CD4-positive, alpha-beta T cell treated with Interferon alpha-2 for 1 hour (primary cell): ENCODE data around the gene SFT2D3.

Experiments
- DNase-seq, 2 donors: peaks; one replicate each; pipeline ENCODE4 v3.0.0-alpha.2; 2020 to 2022

The SFT2D3 gene

DNA sequence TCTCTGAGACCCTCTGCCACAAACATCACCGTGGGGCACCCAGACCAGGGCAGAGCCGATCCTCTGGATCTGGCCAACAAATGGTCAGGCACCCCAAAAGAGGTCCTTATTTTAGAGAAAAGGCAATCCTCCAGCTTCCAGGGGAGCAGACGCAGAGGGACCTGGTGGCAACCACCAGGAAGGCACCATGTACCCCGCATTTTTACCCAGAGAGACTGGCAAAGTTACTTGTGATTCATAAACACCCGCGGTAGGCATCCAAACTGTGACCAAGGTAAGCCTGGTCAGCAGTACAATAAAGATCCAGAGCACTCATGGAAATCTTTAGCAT, 36.4 kb upstream of the SFT2D3 start:
- DNase-seq: no peak

DNA sequence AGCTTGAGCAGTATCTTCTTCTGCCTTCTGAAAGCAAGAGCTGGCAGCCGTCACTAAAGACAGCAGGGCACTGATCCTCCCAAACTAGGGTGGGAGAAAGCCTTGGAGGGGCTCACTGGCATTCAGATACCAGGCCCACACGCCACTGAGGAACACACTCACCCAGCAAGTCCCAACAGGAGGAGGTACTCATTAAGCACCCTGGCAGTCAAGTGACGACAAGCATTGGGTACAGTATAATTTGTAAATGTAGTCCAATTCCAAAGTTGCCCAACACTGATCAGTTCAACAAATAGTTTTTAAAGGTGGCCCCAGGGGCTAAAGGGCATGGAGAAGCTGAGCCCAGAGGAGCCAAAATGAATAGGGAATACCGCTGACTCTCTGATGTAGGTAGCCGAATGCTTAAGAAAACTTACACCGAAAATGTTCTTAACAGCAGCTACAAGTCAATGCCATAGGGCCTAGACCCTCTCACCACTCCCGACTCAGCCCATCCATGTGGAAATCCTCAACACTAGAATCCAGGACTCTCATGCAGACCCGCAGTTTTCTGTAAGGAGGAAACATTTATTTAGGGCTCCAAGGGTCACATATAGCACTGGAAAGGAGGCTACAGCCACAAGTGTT, 35.9 kb upstream of the SFT2D3 start:
- no peak for DNase-seq

DNA sequence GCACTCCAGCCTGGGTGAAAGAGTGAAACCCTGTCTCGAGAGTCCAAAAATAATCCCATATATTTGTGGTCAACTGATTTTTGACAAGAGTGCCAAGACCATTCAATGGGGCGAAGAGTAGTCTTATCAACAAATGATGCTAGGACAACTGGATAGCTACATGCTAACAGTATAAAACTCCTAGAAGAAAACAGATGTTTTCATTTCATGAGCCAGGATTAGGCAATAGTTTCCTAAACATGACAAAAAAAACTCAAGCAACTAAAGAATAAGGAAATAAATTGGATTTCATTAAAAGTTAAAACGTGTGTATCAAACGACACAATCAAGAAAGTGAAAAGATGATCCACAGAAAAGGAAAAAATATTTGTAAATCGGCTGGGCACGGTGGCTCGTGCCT, 32.2 kb upstream of the SFT2D3 start:
- no peak for DNase-seq

DNA sequence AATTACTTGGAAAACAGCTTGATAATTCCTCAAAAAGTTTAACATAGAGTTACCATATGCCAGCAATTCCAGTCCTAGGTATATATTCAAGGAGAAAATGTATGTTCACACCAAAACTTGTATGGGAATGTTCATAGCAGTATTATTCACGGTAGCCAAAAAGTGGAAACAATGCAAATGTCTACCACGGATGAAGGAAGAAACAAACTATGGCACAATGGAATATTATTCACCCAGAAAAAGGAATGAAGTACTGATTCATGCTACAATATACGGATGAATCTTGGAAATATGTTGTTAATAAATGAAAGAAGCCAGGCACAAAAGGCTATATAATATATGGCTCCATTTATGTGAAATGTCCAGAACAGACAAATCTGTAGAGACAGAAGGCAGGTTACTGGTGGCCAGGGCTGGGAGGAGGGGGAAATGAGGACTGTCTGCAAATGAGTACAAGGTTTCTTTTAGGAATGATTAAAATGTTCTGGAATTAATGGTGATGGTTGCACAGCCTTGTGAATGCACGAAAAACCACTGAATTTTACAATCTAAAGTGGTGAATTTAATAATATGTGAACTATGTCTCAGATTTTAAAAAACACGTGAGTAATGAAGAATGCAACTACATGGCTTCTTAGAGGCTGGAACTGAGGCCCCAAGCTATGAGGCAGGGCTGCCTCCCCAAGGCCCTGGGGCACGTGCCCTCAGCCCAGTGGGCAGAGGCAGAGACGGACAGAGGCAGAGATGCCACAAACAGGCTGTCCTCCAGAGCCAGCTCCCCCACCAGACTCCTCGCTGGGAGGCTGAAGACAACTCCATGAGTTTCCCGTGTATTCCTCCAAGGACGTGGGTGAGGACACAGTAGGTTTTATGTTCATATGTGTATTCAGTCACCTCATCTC, 31.0 kb upstream of the SFT2D3 start:
- no peak for DNase-seq

DNA sequence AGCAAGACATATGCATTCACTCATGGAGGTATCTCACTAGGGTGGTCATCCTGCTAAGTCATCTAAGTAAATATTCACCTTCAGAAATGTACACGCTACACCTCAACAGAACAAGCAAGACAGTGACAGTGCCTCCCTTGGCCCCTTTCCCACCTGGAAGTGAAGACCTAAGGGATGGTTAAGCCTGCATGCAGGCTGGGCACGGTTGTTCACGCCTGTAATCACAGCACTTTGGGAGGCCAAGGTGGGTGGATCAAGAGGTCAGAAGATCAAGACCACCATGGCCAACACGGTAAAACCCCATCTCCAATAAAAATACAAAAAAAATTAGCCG, 30.4 kb upstream of the SFT2D3 start:
- DNase-seq: no peak

DNA sequence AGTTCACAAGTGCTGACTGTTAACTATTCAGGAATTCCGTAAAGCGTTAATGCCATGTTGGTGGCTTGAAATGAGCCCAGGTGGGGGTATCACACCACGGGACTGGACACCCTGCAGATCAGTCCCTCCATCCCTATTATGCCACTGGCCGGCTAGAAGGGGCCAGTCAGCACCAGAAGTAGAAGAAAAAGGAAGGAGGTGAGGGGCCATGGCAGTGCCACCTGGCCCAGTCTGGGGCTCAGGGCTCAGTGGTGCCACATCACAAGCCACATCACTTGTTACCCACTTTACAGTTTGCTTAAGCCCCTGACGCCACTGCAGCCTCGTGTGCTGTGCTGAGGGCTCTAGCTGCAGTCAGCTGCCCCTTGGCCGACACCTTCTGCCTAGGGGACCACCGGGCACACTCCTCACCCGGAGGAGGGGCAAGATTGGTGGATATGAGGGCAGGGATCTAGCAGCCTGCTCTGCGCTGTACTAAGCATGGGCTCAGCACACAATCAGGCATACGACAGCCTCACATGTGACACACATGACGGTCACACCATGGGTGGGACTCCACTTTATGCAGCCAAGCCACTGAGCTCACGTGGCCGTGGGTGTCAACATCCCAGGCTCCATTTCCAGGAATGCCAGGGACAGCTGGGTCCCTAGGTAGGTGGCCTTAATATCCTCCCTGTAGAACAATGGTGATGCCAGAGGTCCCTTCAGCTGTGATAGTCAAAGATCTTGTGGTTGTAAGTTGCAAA, 29.6 kb upstream of the SFT2D3 start:
- no peak for DNase-seq

DNA sequence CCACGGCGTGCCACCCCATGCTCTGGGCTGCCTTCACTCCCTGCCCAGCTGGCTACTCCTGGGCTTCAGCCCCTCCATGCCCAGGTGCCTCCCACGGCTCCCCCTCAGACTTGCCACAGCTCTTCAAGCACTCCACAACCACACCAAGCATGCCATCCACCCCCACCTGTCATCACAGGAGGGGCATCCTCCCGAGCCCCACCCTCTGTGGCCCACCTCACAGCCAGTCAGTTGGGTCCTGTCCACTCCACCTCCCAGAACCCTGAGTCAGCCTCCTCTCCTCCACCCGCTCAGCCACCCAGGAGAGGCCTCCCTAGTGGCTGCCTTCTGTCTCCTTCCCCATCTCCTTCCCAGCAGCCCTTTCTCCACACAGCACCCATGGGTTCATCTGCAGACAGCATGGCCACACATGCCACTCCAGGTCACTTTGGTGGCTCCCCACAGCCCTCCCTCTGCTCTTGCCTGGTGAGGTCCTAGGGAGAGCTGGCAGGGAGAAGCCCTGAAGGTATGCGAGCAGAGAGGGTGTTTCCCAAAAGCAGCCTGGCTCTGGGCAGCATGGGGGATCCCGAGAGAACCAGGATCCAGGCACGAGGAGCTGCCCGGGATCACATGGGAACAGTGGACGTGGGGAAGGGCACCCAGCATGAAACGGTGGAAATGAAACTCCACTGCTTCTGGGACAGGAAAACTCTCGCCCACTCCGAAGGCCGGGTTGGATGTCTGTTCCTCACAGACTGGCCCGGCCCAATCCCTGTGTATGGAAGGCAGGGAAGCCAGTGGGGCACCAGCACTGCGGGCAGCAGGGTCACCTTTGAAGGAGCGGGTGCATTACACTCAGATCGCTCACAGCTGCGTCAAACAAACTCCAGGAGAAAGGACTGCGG, 28.7 kb upstream of the SFT2D3 start:
- no peak for DNase-seq

DNA sequence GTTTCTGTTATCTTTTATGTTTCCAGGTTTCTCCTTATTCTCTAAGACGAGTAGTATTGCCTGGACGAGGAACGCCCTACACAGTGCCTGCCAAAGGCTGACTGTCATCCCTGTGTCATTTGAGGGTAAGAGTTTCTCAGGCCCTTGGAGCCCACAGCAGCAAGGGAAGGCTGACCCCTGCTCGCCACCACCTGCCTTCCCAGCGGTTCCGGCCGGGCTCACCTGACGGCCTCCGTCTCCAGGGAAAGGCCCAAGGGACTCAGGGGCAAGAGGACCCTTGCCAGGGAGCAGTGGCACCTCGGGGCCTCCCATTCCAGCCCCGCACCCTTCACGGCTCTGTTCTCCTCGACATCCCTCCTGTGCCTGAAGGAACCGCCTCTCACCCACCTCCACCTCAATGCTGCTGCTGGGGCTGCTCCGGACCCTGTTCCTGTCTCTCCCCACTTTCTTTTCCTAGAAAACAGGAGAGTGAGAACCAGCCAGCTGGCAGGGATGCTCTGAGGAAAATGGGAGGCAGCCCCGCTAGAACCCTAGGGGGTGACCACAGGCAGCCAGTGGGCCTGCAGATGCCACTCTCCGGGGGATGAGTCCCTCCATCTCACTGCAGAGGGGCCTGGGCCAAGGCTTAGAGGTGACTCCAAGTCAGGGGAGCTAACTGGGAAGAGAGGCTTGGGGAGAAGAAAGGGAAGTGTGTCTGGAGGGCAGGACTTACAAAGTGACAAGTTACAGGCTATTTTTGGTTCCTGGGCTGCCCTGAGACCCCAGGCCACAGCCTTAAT, 27.8 kb upstream of the SFT2D3 start:
- no peak for DNase-seq

DNA sequence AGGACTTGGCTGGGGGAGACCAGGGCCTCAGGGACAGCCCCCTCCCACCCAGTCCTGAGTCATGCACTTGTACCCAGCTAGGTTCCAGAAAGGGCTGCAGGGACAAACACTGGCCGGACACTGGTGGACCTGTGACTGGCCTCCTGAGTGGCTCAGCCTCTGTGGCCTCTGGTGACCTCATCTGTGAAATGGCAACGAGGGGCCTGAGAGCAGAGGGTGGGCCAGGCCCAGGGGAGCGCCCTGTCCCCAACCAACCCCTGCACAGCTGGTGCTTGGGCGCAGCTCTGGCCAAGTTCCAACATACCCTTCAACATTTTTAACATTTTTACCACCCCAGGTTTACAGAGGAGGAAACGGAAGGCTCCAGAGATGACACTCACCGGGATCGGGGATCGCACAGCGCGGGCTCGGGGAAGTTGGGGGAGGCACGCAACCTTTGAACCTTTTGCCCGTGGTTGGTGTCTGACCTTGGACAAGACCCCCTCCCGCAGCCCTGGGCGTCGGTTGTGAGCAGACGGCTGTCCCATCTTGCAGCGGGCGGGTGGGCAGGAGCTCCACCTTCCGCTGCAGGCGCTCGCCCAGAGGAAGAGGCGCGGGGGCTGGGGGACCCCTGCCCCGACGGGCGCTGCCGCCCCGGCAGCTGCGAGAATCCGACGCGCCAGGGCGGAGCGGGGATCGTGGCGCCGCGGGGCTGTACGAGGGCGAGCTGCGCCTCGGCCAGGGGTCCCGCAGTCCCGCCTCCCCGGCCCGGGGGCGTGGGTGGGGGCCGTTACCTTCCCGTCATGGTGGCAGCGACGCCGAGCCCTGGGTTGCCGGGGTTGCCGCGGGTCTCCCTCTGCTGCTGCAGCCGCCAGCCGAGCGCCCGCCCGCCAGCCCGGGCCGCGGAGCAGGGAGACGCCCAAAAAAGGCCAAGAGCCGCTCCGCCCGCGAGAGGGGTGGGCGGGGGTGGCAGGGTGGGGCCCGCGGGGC, 26.8 kb upstream of the SFT2D3 start:
- DNase-seq: peak in 1 of 2 donors; percentile 15

DNA sequence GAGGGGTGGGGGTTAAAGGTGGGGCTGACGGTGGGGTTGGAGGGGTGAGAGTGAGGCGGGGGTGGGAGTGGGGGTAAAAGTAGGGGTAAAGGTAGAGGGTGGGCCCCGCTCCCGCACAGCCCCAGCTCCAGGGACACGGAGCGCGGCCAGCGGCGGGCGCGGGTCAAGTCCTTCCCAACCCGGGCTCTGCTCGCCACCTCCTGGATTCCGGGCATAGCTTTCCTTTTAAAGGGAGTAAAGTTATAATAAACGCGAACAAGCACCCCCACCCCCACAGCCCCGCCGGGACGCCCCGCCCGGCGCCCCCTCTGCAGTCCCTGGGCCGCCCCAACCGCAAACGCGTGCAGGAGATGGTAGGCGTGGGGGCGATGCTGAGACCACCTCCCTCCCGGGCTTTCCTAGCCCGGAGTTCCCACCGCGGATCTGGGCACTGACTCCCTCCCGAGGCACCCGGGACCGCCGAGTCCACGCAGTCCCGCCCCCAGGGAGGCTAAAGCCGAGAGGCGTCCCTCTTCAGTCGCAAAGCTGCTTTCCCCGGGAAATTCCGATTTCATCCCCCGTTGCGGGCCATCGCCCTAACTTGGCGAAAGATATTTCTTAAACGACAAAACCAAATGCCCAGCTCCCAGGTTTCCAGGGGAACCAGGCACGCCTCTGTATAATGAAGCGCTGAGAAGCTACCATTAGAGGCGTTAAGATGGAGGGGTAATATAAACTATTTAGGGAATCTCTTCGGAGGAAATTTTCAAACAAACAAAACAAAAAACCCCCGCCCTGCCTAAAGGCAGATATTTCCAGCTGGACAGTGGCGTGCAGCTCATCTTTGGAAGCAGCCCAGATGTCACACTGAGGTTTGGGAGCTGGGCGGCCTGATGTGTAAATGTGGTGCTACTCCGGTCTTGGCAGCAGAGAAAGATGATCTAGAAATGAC, 25.7 kb upstream of the SFT2D3 start, which contains the start of gene LIMS2:
Gene LIMS2 (minus strand): TSS at position 200 of the 931 bp plus-strand sequence. CDS start 506 bp downstream, outside the sequence.
- DNase-seq: no peak

DNA sequence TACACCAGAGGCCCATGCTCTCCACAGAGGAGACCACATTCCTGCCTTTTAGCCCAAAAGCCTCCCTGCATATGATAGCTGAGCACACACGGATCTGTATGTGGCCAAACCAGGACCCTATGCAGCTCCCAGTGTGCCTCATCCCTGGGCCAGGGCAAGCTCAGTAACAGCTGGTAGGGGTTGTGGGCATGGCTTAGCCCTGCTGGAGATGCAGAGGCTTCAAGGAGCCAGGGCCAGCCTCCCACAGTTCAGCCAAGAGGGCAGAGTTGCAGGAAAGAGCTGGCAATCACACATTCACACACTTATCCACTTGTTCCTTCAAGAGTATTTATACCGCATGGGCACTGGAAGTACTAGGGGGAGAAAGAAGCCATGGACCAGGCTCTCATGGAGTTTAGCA, 24.4 kb upstream of the SFT2D3 start:
- DNase-seq: no peak

DNA sequence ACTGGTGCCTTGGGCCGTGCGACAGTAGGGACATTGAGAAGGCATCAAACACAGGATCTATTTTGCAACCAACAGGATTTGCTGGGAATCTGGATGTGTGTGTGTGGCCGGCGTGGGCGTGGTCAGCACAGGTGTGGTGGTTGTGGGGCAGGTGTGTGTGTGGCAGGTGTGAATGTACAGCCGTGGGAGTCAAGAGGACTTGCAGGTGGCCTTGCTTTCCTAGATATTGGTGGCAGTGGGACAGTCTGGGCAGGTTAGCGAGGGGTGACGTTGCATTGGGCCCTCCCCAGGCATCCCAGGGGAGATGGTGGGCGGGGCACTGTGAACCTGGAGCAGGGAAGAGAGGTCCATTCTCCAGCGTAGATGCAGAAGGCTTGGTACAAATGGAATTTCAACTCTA, 22.8 kb upstream of the SFT2D3 start:
- no peak for DNase-seq

DNA sequence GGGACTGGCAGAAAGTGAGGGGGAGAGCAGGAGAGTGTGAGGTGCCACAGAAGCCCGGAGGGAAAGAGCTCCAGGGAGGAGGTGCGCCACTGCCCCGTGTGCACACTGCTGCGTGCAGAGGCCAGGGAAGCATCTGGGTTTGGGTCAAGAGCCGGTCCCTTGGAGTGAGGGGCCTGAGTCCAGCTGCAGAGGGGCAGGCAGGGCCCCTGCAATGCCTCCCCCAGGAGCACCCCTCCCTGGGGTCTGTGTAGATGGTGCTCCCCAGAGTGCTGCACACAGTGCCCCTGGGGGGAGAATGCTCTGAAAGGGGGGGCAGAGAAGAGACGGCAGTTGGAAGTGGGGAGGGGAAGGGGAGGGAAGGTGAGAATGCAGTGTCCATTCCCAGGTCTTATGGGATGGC, 22.3 kb upstream of the SFT2D3 start:
- no peak for DNase-seq

DNA sequence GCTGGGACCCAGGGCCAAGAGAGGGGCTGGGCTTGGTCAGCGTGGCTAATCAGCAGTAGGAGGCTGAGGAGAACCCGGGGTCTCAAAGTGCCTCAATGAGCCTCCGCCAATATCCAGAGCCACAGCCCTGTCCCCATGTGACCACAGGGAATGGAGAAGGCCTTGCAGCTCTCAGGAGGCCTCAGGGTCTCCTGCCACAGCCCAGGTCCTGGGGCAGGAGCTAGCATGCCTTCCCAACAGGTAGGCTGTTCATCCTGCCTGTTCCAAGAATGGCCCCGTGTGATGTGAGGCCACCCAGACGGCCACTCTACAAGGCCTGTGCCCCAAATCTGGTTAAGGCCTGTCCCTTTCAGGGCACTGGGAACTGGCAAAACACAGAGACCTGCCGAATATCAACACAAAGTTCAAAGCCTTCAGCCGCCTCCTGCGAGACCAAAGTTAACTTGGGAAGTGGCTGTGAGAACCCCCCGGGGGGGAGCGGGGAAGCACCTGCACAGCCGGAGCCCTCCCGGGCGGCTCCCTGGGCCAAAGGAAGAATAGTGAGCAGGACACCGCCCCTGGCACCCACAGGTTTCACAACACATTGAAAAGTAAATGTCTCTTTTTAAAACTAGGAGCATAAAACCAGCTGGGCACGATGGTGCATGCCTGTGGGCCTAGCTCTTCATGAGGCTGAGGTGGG, 21.5 kb upstream of the SFT2D3 start:
- no peak for DNase-seq

DNA sequence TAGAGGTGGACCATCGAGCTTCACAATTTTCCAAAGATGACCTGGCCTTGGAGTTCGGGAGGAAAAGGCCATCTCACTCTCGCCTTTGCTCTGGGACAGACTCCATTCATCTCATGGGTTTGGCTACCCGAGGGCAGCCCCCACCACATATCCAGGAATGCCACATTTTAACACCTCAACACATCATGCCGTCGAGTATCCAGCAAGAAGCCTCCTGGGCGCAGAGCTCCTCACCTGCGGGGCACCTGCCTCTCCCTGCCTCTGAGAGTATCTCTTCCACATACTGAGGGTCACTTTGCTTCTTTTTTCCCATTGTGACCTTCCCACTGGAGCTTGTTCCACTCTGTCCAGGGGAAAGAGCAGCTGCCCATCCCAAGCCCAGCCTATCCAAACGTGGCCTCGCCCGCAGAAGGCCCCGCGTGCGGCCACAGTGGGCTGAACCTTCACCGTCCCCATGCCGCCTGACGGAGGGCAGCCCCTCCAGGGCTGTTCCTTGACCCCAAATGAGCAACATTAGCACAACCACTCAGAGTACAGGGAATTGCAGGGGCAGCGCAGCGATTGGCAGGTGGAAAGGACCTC, 20.5 kb upstream of the SFT2D3 start:
- DNase-seq: no peak

DNA sequence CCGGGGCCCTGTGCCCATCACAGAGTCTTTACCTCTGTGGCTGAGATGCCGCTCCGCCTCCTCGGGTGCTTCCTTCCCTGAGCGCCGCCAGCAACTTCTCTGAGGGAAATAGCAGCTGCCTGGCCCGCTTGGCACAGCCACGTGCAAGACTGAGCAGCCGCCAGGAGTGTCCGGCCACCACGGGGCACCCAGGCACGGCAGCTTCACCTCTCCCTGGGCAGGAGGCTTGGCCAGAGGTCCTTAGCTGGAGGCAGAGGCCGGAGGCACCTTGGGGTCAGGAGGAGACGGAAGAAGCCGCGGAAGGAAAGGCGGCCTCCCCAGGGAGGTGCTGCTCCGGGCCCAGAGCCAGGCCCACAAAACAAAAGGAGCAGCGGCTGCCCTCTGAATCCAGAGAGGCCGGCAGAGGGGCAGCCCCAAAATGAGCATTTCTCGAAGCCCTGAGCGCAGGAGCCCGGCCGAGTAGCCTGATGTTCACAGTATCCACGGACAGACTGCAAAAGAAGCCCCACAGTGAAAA, 20.0 kb upstream of the SFT2D3 start:
- DNase-seq: no peak

DNA sequence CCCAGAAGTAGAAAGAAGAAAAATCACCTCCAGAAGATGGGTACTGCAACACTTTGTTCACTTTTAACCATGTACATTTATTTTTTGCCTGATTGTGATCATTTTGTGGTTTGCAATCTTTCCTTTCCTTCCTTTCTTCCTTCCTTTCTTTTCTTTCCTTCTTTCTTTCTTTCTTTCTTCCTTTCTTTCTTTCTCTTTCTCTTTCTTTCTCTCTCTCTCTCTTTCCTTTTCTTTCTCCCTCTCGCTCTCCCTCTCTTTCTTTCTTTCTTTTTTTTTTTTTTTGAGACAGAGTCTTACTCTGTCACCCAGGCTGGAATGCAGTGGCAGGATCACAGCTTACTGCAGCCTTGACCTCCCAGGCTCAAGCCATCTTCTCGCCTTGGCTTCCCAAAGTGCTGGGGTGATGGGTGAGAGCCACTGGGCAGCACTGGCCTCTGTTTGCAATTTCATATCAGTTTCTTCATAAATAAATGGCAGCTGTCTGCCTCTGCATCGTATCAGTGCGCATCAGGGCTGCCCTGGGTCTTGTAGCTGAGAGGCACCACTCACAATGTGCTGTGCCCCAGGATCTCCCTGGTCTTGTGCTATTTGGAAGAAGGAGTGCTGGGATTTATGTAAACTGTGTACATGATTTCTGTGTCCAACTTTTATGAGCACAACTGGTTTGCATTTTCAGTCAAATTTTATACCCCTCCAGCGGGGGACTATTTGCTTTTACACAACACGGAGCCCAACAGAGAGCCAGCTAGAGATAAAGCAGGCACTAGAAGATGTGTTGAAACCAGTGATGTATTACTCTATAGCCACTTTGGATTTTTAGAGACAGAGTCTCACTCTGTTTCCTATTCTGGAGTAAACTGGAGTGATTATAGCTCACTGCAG, 19.1 kb upstream of the SFT2D3 start:
- DNase-seq: no peak
